HG03460 (cell line): ENCODE measurements around the gene NDC1.
"Not testable (repeated sequence)": the region's sequence is repeated elsewhere in the genome, so short reads cannot be mapped to it uniquely, and the experiment has no call there.

Source experiments
- ATAC-seq: cut with Tn5 transposase; IDR thresholded peaks from one replicate; pipeline ENCODE4 v1.9.1; 2021; ENCODE audit not compliant: unreplicated experiment

Gene NDC1

GRCh38 chr1:53837924-53838653 is at the start of gene NDC1:
Gene NDC1, minus strand, starts transcription at chr1:53838296. Its CDS starts 35 bp downstream, at chr1:53838261.
- ATAC-seq = peak; percentile 83

- not testable (repeated sequence) for ATAC-seq
Measured at GRCh38 chr1:53883600-53883999, 45.5 kb upstream of the NDC1 start.

- ATAC-seq = not testable (repeated sequence)
Measured at GRCh38 chr1:53881853-53882252, 43.8 kb upstream of the NDC1 start.

GRCh38 chr1:53878492-53879105 is 40.5 kb upstream of the NDC1 start:
- ATAC-seq = no peak

- ATAC-seq = not testable (repeated sequence)
Measured at GRCh38 chr1:53875150-53875549, 37.1 kb upstream of the NDC1 start.

- ATAC-seq = no peak
Measured at GRCh38 chr1:53871773-53872484, 33.8 kb upstream of the NDC1 start.

- ATAC-seq = no peak
Measured at GRCh38 chr1:53871221-53871620, 33.1 kb upstream of the NDC1 start.

GRCh38 chr1:53869454-53870117 is 31.5 kb upstream of the NDC1 start:
- ATAC-seq = no peak

- no peak for ATAC-seq
Measured at GRCh38 chr1:53868565-53868964, 30.5 kb upstream of the NDC1 start.

GRCh38 chr1:53862507-53862906 is 24.4 kb upstream of the NDC1 start:
- ATAC-seq = no peak

GRCh38 chr1:53860967-53861411 is 22.9 kb upstream of the NDC1 start:
- ATAC-seq = peak; percentile 62

GRCh38 chr1:53851571-53852285 is 13.6 kb upstream of the NDC1 start:
- ATAC-seq = no peak

- ATAC-seq = no peak
Measured at GRCh38 chr1:53850082-53850673, 12.1 kb upstream of the NDC1 start.

GRCh38 chr1:53847980-53848379 is 9.9 kb upstream of the NDC1 start:
- no peak for ATAC-seq

- no peak for ATAC-seq
Measured at GRCh38 chr1:53842347-53842746, 4.3 kb upstream of the NDC1 start.

- ATAC-seq = no peak
Measured at GRCh38 chr1:53838654-53838974, 518 bp upstream of the NDC1 start.

- ATAC-seq = no peak
Measured at GRCh38 chr1:53837646-53837923, 511 bp downstream of the NDC1 start.

GRCh38 chr1:53835491-53835890 is 2.6 kb downstream of the NDC1 start:
- no peak for ATAC-seq

- ATAC-seq = no peak
Measured at GRCh38 chr1:53834776-53835175, 3.3 kb downstream of the NDC1 start.

- ATAC-seq = no peak
Measured at GRCh38 chr1:53833393-53833792, 4.7 kb downstream of the NDC1 start.

- ATAC-seq = no peak
Measured at GRCh38 chr1:53826367-53826766, 11.7 kb downstream of the NDC1 start.
